Activated CD4-positive, CD25-positive, alpha-beta regulatory T cell treated with anti-CD3 and anti-CD28 coated beads, Interleukin-2, amount 50 U/mL, for 16 hours (primary cell): Measurements from ENCODE around the gene VCP.

ENCODE experiments used
- DNase-seq: peaks from one replicate; pipeline ENCODE4 v3.0.0-alpha.2; 2020; ENCODE audit warnings: low read depth, low spot score

The VCP gene

DNA sequence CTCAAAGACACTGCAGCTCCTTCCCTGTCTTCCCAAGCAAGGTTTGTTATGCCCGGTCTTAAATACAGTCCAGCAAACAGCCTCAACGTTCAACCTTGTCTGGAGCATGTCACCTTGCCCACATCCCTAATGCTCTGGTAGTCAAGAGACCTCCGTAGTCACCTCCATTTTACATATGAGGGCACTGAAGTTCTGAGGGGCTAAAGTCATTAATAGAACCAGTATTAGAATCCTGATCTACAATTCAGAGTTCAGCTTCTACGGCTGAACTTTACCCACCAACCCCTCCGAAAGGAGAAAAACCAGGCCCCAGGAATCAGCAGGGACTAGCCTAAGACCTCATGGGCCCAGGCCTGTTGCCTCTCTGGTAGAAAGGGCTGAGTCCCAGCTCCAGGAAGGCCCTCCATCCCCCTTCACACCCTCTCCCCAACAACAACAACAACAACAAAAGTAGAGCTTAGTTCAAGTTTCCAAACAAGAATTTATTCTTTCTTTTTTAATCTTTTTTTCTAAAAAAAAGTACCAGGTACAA is 31.3 kb upstream of the VCP start:
- DNase-seq = no peak

DNA sequence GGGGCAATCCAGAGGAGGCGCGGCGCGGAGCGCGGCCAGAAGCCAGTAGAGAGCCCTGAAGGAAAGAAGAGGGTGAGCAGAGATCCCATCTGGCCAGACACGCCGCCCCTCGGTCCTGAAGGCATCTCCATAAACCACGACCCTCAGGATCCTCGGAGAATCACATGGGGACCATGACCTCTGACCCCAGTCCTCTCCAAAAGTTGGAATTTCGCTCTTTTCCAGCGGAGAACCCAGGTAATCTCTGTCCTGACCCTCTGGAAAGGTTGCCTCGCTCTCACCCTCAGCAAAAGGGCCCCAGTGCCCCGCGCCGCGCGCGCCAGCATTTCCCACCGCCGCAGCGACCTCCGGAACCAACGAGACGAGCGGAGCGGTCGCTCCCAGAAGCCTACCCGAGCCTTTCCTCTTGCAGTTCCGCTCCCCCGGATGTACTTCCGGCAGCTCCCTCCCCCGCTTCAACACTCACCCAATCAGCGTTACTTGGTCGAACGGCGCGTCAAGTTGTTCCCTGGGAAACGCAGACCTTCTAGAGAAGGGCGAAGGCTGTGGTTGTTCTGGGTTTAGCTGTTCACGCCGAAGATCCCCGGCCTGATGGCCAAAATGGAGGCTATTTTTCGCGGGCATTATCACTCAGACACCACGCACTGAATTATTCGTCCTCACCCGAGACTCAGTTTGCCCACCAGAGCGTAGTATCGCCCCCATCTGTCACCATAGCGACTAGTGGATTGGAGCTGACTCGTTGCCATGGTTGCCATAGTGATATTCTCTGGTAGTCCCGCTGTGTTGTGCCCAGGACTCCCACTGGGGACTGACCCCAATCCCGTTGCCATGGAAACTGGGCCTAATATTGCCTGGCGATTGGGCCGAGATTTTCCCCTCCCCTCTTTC is 30.6 kb upstream of the VCP start, which contains the start of gene STOML2:
Gene STOML2, minus strand, starts transcription at position 363 of the 891 bp plus-strand sequence. Its CDS starts 37 bp downstream, at position 326.
- peak; percentile 88 for DNase-seq

DNA sequence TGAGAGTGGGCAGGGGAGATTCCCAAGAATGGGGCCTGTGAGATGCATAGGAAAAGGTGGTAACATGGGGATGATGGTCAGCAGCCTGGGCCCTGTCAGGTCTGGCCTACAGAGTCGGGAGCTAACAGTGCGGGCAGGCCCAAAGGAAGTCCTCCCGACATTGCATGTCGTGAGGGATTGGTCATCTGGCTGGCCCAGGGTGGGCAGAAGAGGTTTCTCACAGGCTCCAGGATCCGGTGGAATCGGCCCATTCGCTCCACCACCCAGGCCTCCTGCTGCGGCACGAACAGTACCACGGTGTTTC is 30.0 kb upstream of the VCP start:
- DNase-seq = no peak

DNA sequence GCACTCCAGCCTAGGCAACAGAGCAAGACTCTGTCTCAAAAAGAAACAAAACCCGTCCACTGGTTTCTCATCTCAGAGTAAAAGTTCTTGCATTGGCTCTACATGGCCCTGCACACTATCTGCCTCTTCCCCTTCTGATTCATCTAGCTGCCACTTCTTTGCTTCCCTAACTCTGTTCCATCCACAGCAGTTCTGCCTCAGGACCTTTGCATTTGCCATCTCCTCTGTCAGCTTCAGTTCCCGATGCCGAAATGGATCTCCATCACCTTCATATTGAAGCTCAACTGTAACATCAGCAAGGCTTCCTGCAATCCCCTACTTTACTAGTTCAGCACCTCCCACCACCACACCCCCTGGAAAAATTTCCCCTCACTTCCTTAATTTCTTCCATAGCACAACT is 25.1 kb upstream of the VCP start:
- no peak for DNase-seq

DNA sequence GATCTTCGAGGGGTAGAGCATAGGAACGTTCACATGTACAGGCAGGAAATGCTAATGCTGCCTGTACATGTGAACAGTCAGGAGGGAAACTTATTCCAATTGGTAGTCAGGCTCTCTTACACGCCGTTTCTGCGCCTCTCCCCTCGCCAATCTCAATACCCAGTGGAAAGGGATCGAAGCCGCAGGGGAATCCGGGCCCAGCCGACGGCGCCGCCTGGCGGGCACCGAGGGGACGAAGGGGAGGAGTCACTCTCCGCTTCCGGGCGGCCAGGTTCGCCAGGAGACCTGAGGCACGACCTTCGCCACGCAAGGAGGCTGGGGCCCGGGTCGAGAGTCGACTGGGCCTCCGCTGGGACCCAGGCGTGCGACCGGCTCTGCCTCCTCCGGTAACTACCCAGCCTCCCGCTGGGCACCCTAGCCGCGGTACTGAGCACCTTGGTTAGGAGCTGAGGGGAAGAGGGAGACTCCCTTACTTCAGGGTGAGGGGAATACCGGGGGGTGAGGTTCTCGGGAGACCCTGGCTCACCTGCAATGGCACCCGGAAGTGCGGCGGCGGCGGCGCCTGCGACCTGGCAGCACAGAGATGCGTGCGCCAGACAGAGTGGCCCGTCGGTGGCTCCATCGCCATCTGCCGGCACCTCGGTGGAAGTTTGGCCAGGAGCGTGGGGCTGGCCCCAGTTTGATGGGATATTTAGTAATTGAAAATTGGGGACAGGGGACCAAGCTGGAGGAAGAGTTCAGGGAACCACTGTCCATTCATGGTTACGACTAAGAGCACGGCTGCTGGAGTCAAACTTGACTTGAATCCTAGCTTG is 23.8 kb upstream of the VCP start, which contains the start of gene PIGO:
Gene PIGO, minus strand, starts transcription at position 557 of the 815 bp plus-strand sequence. CDS start 1,026 bp downstream, outside the sequence.
- DNase-seq = peak; percentile 74

DNA sequence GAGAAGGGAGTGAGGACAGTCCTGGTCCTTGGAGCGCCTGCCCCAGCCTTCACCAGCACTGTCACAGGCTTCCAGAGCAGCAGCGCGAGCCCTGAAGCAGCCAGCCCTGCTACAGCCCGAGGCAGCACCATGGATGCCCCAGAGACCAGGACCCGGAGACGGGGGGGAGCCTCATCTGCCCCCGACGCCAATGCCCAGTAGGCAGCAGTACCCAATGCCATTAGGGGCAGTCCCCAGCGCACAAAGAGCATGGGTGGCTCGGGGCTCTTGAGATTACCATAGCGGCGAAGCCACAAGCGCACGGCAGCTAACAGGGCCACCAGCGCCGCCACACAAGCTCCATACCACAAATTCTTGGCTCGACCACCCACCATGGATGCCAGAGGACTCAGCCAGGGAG is 19.1 kb upstream of the VCP start:
- DNase-seq = no peak

DNA sequence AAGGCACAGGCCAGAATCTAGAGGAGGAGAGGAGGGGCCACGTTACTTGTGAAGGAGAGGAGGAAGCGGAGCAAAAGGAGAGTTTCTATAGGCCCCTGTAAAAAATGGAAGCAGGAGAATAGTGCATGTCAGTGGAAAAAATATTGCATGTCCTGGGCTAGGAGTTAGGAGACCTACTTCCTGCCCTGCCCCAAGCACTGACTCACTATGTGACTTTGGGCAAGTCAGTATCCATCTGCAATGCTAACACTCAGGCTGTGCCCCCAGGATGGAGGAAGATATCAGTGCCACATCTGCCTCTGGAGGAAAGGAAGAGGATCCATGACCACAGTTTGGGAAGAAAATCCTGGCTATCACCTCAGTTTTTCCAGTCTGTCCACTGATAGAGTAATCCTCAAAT is 17.0 kb upstream of the VCP start:
- no peak for DNase-seq

DNA sequence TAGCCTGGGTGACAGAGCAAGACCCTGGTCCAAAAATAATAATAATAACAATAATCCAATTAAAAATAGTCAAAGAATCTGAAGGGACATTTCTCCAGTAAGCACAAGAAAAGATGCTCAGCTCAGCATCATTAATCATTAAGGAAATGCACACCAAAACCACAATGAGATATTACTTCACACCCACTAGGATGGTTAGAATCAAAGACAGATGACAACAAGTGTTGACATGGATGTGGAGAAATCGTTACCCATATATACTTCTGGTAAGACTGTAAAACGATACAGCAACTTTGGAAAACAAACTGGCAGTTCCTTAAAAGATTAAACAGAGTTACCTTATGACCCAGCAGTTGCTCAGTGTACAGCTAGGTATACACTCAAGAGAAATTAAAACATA is 12.7 kb upstream of the VCP start:
- no peak for DNase-seq

DNA sequence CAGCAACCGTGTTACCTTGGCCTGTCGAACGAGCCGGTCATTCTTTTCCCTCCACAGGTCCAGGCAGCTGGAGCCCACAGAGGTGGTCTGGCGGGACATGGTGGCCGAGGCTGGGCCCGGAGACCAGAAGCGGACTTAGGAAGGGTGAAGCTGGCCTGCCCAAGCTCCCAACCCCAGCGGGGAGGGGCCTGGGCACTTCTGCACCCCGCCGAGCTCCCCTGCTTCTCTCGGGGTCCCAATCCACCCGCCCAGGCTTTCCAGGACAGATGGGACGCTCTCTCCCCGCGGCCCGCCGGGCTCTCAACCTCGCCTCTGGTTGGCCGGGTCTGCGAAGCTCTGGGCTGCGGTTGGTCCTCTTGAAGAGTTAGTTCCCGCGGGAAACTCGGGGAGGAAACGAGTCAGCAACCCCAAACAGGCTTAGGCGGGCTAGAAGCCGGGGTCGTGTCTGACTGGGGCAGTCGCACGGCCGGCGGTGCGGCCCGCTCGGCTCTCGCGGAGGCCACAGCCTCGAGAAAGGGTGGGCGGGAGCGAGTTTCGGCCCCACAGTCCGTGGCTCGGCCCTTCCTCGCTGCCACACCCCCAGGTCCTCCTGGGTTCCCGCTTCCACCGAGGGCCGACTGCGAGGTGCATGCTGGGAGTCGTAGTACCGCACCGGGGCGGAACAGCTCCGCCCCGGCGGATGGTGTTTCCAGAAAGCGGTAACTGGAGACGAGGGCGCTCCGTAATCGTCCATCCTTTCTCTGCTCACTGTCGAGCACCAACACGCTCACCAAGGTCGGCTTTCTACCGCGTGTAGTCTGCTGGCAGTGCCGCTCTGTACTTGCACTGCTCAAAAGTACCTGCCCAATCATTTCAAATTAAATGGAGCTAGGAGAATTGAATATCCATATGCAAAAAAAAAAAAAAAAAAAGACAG is 7.3 kb upstream of the VCP start, which contains the start of gene FANCG:
Gene FANCG, minus strand, starts transcription at position 517 of the 916 bp plus-strand sequence. Its CDS starts 418 bp downstream, at position 99.
- DNase-seq = peak; percentile 66

DNA sequence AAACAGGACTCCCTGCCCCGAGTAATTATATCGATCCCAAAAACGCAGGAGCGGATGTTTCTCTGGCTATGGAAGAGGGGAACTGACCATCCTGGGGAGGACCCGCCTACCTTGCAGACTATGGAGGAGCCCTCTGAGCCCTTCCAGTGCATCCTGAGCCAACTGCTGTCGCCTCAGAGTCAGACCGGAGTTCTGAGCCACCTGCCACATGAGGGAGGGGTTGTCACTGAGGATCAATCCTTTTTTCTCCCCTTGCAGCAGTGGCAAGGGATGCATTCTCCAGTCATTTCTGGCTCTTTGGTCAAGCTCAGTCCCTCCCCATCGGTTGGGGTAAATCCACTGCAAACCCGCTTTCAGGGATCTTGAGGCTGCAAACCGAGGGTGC is 6.6 kb upstream of the VCP start:
- DNase-seq = no peak

DNA sequence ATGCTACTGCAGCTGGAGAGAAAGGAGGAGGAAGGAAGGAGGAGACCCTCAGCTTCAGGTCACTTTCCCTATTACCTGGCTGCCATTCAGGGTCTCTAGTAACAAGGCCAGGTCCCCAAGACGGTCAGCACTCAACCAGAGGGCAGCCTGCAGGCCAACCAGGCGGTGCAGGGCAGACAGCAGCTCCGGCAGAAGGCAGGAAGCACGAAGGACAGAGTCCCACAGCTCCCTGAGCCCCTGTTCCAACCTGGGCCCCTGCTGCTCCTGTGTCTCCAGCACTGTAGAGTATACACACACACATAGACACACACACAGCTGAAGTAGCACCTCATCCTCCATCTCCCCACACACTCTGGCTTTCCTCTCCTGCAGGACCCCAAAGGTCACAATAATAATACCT is 5.6 kb upstream of the VCP start:
- DNase-seq = no peak

DNA sequence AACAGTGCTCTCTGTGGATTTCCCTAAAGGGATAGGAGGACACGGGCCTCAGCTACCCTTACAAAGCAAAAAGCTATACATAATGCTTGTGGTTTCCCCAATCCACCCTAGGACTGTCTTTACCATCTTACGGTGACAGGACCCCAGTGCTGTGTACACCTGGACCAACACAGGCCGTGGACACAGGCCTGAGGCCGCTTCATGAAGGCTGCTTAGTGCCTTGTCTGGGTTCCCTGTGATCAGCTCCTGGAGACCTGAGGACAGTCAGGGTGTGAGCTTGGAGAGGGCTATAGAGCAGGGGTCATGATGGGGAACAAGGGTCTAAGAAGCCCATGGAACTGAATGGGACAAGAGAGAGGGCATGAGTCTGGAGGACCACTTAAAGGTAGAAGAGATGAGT is 4.4 kb upstream of the VCP start:
- DNase-seq = no peak

DNA sequence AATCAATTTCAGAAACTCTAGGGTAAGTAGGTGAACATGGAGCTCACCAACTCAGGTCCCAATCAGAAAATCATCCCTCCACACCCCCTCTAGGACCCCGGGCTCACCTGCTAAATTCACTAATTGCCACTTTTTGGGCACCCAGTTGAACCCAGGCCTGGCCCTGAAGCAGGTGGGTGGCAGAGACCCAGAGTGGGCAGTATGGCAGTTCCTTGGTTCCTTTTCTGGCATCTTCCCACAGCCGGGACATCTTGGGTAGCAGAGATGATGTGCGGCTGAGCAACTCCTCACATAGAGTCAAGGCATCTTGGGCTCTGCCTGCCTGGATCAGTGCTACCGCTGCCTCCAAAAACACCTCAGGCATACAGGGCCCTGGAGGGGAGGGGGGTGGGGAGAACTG is 2.9 kb upstream of the VCP start:
- no peak for DNase-seq

DNA sequence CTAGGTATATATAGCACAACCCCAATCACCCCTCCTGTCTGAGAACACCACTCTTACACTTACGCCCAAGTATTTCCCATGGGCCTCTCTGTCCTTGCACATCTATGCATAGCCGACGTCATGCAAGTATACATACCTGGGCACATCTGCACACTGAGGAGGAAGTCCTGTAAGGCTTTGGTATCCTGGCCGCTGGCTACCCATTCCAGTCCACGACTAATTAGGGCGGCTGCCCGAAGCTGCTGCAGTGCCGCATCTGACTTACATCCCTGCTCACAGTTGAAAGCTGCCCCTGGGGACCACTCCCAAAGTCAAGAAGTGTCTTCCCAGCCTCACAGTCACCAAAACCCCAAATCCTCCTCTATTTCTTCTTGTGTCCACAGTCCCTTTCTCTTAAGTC is 2.4 kb upstream of the VCP start:
- no peak for DNase-seq

DNA sequence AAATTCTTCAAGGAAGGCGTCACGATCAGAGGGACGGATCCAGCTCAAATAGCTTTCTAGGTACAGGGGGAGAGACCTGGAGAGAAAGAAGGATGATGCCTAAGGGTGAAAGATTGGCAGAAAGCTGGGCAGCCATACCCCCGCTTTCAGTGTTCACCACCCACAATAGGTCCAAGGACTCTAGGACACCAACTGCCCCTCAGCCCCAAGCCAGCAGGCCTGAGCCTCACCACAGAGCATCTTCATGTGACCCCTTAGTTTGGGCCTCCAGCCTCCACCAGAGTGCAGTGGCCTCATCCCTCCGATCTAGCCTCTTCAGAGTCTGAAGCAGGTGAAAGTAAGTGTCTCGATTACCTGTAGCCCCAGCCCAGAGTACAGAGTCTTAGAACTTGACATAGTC is 1.7 kb upstream of the VCP start:
- no peak for DNase-seq

DNA sequence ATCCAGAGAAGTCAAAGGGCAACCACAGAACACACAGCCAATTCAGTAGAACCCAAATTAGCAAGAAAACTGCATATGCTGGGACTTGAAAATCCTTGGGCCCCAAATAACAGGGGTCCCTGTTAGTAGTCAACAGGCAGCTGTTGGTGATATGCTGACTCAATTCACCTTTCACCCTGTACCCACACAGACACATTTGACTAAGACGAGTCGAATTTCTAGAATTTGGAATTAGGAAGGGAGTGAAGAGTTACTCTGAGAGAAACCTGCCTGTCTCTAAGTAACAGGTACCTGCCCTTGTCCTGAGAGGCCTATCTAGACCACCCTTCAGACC is 821 bp upstream of the VCP start:
- no peak for DNase-seq

DNA sequence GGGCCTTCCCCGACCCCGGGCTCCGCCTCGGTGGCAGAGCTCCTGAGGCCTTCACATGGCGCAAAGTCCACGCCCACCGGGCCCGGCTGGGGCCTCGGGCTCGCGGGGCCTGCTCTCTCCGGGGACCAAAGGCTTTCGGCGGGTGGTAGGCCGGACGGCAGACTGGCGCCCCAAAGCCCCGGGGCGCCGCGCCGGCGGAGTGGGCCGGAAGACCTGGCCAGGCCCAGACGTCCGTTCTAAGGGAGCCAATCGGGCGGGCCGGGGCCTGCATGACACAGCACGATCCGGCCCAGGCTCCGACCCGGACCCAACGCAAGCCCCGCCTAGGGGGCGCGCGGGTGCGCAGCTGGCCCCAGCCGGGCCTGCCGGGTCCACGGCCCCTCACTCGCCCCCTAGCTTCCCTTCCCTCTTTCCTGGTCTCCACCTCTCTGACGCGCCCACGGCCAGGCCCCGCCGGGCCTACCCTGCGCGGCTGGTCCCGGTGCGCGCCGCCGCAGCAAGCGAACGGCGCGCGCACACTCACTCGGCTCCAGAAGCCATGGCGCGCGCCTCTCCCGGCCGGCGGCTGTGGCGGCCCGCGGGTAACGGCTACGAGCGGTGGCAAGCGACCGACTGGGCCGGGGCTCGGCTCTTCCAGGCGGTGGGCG is 488 bp downstream of the VCP start:
- peak; percentile 35 for DNase-seq

DNA sequence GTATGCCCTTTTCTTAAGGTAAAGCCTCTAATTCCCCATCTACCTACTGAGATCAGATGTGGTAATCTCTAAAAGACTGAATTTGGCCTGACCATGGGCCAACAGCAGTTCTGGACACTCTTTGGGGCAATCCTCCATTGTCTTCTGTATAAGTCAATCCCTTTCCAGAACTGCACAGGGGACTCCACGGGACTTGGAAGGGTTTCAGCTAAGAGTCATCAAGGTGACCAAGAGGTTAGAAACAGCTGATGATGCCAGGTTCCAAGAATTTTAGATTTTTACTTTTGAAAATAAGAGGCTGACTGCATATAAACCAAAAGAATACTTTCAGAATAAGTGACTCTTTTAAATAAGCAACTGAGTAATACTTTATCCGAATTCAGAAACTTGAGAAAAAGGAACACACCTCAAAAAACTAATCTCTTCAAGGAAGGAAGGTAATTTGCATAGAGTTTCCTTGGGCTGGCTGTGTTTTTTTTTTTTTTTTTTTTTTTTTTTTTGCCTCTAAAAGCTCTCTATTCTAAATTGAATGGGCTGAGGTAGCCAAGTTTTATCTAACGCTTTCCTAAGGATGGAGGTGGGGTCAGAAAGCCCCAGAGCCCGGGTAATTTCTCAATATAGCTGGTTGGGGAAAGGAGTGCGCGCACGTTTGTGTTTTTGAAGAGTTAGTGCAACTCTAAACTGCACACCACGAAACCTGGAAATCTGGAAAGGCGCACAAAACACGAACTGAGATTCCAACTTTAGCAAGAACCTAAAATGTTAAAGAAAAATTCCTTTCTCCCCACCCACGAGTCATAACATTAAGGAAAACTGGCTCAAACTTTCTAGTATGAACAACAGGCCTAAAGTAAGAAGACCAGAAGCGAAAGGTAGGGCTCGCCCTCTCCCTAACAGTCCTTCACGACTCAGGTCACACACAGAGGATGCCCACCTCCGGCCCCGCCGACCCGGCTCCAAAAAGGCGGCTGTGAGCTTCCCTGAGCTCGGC is 1.3 kb downstream of the VCP start:
- no peak for DNase-seq

DNA sequence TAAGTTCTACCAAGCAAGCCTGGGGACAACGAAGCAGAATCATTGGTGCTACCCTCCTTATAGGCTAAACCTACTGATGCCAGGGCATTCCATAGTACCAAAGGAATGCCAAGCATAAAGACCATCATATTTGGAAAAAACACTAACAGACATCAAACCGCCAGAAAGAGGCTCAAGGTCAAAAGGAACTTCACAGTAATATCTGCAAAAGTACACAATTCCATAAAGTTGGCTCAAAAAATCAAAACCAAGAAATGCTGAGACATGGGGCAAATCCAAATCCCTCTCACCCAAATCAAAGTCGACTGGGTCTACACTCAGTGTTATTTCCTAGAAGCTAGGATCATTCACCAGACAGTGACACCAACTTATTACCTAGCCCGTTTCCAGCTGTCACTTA is 3.4 kb downstream of the VCP start:
- no peak for DNase-seq

DNA sequence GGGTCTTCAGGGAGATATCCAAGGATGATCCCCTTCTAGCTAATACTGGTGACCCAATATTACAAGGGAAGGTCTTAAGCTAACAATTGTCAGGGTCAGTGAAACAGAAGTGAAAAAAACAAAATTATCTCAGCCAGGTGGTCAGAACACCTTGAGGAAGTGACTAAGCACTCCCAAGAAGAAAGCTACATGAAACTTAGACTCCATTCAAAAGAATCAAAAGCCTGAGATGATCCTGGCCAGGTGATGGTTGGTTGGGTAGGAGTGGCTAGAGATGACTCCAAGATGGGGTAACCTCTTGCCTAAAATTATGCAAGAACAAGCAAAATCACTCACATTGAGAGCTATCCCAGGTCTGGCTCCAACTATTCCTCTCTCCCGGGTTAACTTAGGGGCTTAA is 5.4 kb downstream of the VCP start:
- DNase-seq = no peak
